Esophagus muscularis mucosa (tissue), 4 donors: ENCODE results near the gene SLC39A3. TPM values are rescaled to one million over a fixed set of nuclear protein-coding genes. Genes with fewer than 3 reads are reported as not detected.

Source experiments
- DNase-seq: peaks from one replicate; pipeline ENCODE4 v3.0.0-alpha.2; 2017; ENCODE audit errors: extremely low spot score
- H3K27ac ChIP-seq, 4 donors: fragments of 200-600 bp; sonication (generic); replicated peaks in 1 of 4; 1 replicate in 3 of 4; 2 replicates in 1 of 4; pipeline ENCODE4 v1.5.1; 2016 to 2019; ENCODE audit warnings: mild to moderate bottlenecking in 1 of 4
- H3K27me3 ChIP-seq, 4 donors: fragments of 200-600 bp; sonication (generic); one replicate each; pipeline versions ENCODE4 v1.5.1 to v1.6.0; 2016 to 2019
- H3K36me3 ChIP-seq, 4 donors: fragments of 200-600 bp; sonication (generic); one replicate each; pipeline ENCODE4 v1.5.1; 2016 to 2019
- H3K4me1 ChIP-seq, 4 donors: fragments of 200-600 bp; sonication (generic); one replicate each; pipeline ENCODE4 v1.5.1; 2016 to 2019
- H3K4me3 ChIP-seq, 4 donors: fragments of 200-600 bp; sonication (generic); 1 replicate in 2 of 4; 2 replicates in 2 of 4; pipeline ENCODE4 v1.5.1; 2016 to 2019; ENCODE audit warnings: mild to moderate bottlenecking in 4 of 4, moderate library complexity in 1 of 4
- H3K9me3 ChIP-seq, 4 donors: fragments of 200-600 bp; sonication (generic); 1 replicate in 3 of 4; 2 replicates in 1 of 4; pipeline ENCODE4 v1.5.1; 2016 to 2019
- EP300 ChIP-seq: sonication (generic); formaldehyde crosslinking; IDR thresholded peaks from one replicate; pipeline ENCODE4 v1.6.1; 2017; ENCODE audit warnings: antibody characterized with exemption
- POLR2A ChIP-seq: fragments of 450-650 bp; IDR thresholded peaks from one replicate; pipeline ENCODE4 v1.6.1; 2017; ENCODE audit warnings: antibody characterized with exemption, moderate library complexity, mild to moderate bottlenecking, low read depth
- POLR2AphosphoS5 ChIP-seq, 2 donors: sonication (generic); formaldehyde crosslinking; IDR thresholded peaks; one replicate each; pipeline ENCODE4 v1.6.1; 2017; ENCODE audit warnings: antibody characterized with exemption in 2 of 2
- WGBS: methylation state at CpG from one replicate; pipeline ENCODE4 v1.1.5; 2018; 5-methylcytosine and 5-hydroxymethylcytosine counted together
- intact Hi-C: fragments of 100-400 bp; cut with DNase I; formaldehyde crosslinking; loops from one replicate; pipeline ENCODE4 v1.15.1; 2023
- total RNA-seq, 4 donors: library from RNA; depleted of rRNA; stranded (reverse); fragments of >200 nt; gene quantifications; one replicate each; pipeline versions ENCODE4 v1.1.0 to v1.2.1, GENCODE V29; 2016
- TF ChIP-seq, protein P1 (sequence below), 3 experiments: fragments of 200-600 bp in 2 of 3; fragments of 450-650 bp in 1 of 3; sonication (generic) in 2 of 3; IDR thresholded peaks; one replicate each; pipeline ENCODE4 v1.5.1; 2017 to 2019; ENCODE audit warnings: antibody characterized with exemption in 3 of 3, mild to moderate bottlenecking in 2 of 3, moderate library complexity in 1 of 3

The SLC39A3 gene
- total RNA-seq, 4 donors from 2014 or later = 31.6 to 36.9 (median 33.8) TPM

DNA sequence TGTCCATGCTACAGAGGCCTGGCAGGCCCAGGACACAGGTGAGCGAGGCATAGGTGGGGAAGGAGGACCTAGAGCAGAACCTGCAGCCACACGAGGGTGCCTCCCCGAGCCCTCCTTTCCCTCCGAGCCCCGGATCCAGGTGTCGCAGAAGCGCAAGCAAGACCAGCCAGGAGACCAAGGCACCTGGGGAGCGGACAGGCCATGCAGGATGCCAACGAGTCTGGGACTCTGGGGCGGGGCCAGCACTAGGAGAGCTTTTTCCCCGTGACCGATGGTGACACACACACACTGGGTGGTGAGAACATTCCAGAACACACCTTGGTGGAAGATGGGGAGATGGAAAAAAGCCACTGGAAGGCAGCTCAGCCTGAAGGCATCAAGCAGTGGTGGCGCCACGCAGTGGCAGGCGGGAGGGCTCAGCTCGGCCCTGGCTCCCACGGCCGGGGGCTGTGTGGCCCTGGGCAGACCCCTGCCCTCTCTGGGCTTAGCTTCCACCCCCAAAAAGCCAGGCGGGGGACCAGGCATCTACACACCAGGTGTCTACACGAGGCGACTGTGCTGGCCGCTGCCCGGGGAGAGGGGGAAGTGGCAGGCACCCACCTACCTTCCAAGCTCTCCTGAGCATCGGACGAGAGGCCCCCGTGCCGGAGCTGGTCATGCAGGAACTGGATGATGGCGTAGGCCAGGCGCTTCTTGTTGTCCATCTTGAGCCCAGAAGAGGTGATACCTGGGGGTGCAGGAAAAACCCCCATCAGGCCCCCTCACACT, 28.7 kb upstream of the SLC39A3 start:
- peak overlapping the region in 1 of 4 donors; percentile 82 for H3K27ac ChIP-seq
- no peaks in the 10 kb centered on the region for H3K9me3 ChIP-seq
- H3K4me3 ChIP-seq = no peak overlapping the region
- WGBS = 90% methylated on average over 15 of the region's 29 CpGs
- peaks cover 37 to 47% (median 40%) of the 10 kb centered on the region in 4 donors for H3K4me1 ChIP-seq
- intact Hi-C loops = no loop called here
- no peaks in the 10 kb centered on the region for H3K27me3 ChIP-seq
- H3K36me3 ChIP-seq = peaks cover 37 to 58% (median 55%) of the 10 kb centered on the region in 4 donors
- DNase-seq = no peak
- TF ChIP-seq EP300 (no peak), POLR2AphosphoS5 (IDR thresholded peaks at IDR 0.05) (no peak), POLR2A (no peak)
- TF ChIP-seq, protein P1, sequence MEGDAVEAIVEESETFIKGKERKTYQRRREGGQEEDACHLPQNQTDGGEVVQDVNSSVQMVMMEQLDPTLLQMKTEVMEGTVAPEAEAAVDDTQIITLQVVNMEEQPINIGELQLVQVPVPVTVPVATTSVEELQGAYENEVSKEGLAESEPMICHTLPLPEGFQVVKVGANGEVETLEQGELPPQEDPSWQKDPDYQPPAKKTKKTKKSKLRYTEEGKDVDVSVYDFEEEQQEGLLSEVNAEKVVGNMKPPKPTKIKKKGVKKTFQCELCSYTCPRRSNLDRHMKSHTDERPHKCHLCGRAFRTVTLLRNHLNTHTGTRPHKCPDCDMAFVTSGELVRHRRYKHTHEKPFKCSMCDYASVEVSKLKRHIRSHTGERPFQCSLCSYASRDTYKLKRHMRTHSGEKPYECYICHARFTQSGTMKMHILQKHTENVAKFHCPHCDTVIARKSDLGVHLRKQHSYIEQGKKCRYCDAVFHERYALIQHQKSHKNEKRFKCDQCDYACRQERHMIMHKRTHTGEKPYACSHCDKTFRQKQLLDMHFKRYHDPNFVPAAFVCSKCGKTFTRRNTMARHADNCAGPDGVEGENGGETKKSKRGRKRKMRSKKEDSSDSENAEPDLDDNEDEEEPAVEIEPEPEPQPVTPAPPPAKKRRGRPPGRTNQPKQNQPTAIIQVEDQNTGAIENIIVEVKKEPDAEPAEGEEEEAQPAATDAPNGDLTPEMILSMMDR (IDR thresholded peaks at IDR 0.05) = no peak

DNA sequence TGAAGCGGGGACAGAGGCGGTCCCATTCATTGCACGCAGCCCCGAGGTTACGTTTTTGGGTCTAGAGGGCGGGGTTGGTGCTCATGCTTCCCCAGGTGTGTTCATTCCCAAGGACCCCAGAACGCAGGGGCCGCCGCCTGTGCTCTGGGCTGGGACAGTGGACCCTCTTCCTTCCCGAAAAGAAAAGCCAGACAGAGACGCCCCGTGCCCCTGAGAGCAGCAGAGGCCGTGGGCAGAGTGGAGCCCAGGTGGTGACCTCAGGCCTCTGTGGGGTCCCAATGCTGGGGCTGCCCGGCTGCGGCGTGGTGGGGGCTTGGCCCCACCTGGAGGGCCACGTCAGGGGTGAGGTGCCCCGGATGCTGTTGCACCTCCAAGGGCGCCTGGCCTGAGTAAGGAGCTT, 27.9 kb upstream of the SLC39A3 start:
- DNase-seq = no peak
- intact Hi-C loops = no loop called here
- Histone ChIP-seq H3K36me3 (peaks cover 46 to 66% (median 64%) of the 10 kb centered on the region in 4 donors), H3K4me3 (no peak overlapping the region), H3K9me3 (no peaks in the 10 kb centered on the region), H3K27ac (no peak overlapping the region), H3K4me1 (peaks cover 37 to 47% (median 40%) of the 10 kb centered on the region in 4 donors), H3K27me3 (no peaks in the 10 kb centered on the region)
- WGBS = 94% methylated on average over 17 of the region's 19 CpGs
- TF ChIP-seq POLR2AphosphoS5 (IDR thresholded peaks at IDR 0.05) = no peak
- TF ChIP-seq, protein P1 (IDR thresholded peaks at IDR 0.05) = no peak
- TF ChIP-seq POLR2A = no peak
- TF ChIP-seq EP300 = no peak

DNA sequence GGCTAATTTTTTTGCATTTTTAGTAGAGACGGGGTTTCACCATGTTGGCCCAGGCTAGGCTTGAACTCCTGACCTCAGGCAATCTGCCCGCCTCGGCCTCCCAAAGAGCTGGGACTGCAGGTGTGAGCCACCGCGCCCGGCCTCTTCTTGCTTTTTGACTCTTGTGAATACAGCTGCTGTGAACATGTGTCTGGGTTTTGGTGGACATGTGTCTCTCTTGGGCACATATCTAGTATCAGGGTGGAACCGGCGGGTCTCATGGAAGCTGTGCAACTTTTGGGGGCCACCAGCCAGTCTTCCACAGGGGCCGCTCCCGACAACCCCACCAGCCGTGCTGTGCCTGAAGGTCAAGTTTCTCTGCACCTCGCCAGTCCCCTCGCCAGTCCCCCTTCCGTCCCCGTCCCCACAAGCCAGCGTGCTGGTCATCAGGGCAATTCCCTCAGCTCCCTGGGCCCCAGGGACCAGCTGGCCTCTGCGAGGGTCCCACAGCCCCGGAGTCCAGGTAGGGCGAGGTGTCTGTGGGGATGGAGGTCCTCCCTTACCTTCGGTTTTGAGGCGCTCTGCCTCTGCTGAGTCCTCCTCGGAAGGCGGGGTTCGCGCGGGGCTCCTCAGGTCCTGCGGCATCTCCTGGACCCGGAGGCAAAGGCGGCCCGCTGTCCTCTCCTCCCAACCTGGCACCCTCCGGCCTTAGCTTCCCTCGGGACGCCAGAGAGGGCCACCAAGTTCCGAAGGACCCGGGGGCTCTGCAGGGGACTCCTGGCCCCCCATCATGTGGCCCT, 27.0 kb upstream of the SLC39A3 start:
- intact Hi-C loops = no loop called here

DNA sequence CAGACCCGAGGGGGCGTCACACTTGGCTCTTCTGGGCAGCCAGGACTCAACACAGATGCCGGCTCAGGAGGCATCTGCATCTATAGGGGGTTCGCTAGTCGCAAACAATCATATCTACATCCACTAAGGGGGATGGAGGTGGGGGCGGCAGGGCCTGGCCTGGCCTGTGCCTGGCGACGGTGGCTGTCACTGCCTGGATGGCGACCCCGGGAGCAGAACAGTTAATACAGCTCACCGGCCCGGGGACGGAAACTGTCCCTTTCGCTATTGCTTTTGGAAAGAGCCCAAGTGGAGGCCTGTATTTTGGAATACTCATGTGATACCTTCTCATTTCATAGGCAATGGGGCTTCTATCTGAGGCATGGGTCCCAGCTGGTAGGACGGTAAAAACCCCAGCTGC, 25.6 kb upstream of the SLC39A3 start:
- DNase-seq = no peak
- intact Hi-C loops = no loop called here
- 90% methylated on average over 11 of the region's 15 CpGs for WGBS
- no peaks in the 10 kb centered on the region for H3K9me3 ChIP-seq
- peaks cover 58 to 89% (median 87%) of the 10 kb centered on the region in 4 donors for H3K36me3 ChIP-seq
- H3K27me3 ChIP-seq = no peaks in the 10 kb centered on the region
- no peak for TF ChIP-seq POLR2AphosphoS5 (IDR thresholded peaks at IDR 0.05)
- TF ChIP-seq POLR2A = no peak
- TF ChIP-seq EP300 = no peak
- TF ChIP-seq, protein P1 (IDR thresholded peaks at IDR 0.05) = no peak
- H3K4me3 ChIP-seq = no peak overlapping the region
- H3K4me1 ChIP-seq = peaks cover 15 to 24% (median 18%) of the 10 kb centered on the region in 4 donors
- H3K27ac ChIP-seq = no peak overlapping the region

More for the DNA sequence above, 27.0 kb upstream of the SLC39A3 start:
- H3K36me3 ChIP-seq = peaks cover 54 to 76% (median 73%) of the 10 kb centered on the region in 4 donors
- peaks cover 29 to 39% (median 32%) of the 10 kb centered on the region in 4 donors for H3K4me1 ChIP-seq
- H3K9me3 ChIP-seq = no peaks in the 10 kb centered on the region
- no peak for TF ChIP-seq POLR2AphosphoS5 (IDR thresholded peaks at IDR 0.05)
- no peak for TF ChIP-seq POLR2A
- no peak for TF ChIP-seq EP300
- TF ChIP-seq, protein P1 (IDR thresholded peaks at IDR 0.05) = no peak
- no peak overlapping the region for H3K4me3 ChIP-seq
- H3K27ac ChIP-seq = no peak overlapping the region
- WGBS = 91% methylated on average over 19 of the region's 35 CpGs
- no peak for DNase-seq
- H3K27me3 ChIP-seq = no peaks in the 10 kb centered on the region
